H1 (cell line): Measurements from ENCODE around the gene ZNF91. TPM values are rescaled to one million over a fixed set of nuclear protein-coding genes. Genes with fewer than 3 reads are reported as not detected.

ENCODE experiments used
- CTCF ChIA-PET: fragments of 300-600 bp; sonication (Branson Sonifier 250); formaldehyde crosslinking; loops from one replicate; lab custom pipeline; 2021; ENCODE audit not compliant: partially characterized antibody; lab: Charles Lee
- POLR2A ChIA-PET: fragments of 300-600 bp; sonication (Branson Sonifier 250); formaldehyde crosslinking; loops from one replicate; lab custom pipeline; 2021; ENCODE audit warnings: inconsistent platforms; ENCODE audit not compliant: partially characterized antibody; lab: Charles Lee
- DNase-seq, 2 experiments: peaks; one replicate each; pipeline versions ENCODE4 v3.0.0 to v3.0.0-alpha.2; 2010 to 2022; ENCODE audit warnings: low spot score in 2 of 2, low read depth in 1 of 2, mixed read lengths in 1 of 2
- FAIRE-seq: peaks from 2 replicates; lab custom pipeline; 2011; peaks lifted over from hg19 to GRCh38; lab: Jason Lieb, UNC
- H2AFZ ChIP-seq: 2 replicates; pipeline ENCODE4 v1.8.1; 2012; ENCODE audit warnings: low read length, inconsistent platforms
- H2AK5ac ChIP-seq: 2 replicates; pipeline ENCODE4 v1.6.1; 2013; ENCODE audit warnings: low read depth, low read length
- H2BK120ac ChIP-seq: replicated peaks from 2 replicates; pipeline ENCODE3; 2013; ENCODE audit warnings: low read depth, low read length, inconsistent platforms
- H2BK12ac ChIP-seq: 2 replicates; pipeline ENCODE4 v1.6.1; 2013; ENCODE audit warnings: low read depth, low read length
- H2BK15ac ChIP-seq: 2 replicates; pipeline ENCODE4 v1.6.1; 2013; ENCODE audit warnings: low read length
- H2BK20ac ChIP-seq: 2 replicates; pipeline ENCODE4 v1.6.1; 2013; ENCODE audit warnings: low read length
- H2BK5ac ChIP-seq: 2 replicates; pipeline ENCODE4 v1.6.1; 2013; ENCODE audit warnings: low read depth, low read length
- H3K14ac ChIP-seq: 2 replicates; pipeline ENCODE4 v1.6.1; 2013; ENCODE audit warnings: inconsistent platforms; ENCODE audit not compliant: insufficient read length
- H3K18ac ChIP-seq: 2 replicates; pipeline ENCODE4 v1.6.1; 2013; ENCODE audit warnings: low read length; ENCODE audit errors: extremely low read depth
- H3K23ac ChIP-seq: 2 replicates; pipeline ENCODE4 v1.6.1; 2013; ENCODE audit warnings: inconsistent platforms; ENCODE audit not compliant: insufficient read length
- H3K23me2 ChIP-seq: 2 replicates; pipeline ENCODE4 v1.6.1; 2013; ENCODE audit warnings: low read depth, low read length
- H3K27ac ChIP-seq: 2 replicates; pipeline ENCODE4 v1.6.1; 2011; ENCODE audit warnings: low read depth, low read length, inconsistent platforms
- H3K27me3 ChIP-seq, 4 experiments: replicated peaks in 1 of 4; 1 replicate in 1 of 4; 2 replicates in 3 of 4; pipeline versions ENCODE4 v1.6.1 to v1.8.1; 2011 to 2013; ENCODE audit warnings: low read length in 3 of 4, mild to moderate bottlenecking in 3 of 4, inconsistent platforms in 2 of 4, mixed read lengths in 2 of 4, moderate library complexity in 1 of 4; ENCODE audit not compliant: control insufficient read depth in 3 of 4, insufficient read depth in 3 of 4; ENCODE audit errors: extremely low read depth in 1 of 4
- H3K36me3 ChIP-seq, 4 experiments: 2 replicates each; pipeline versions ENCODE4 v1.6.1 to v1.8.1; 2011 to 2013; ENCODE audit warnings: mild to moderate bottlenecking in 4 of 4, low read length in 3 of 4, moderate library complexity in 2 of 4, control low read depth in 1 of 4, inconsistent platforms in 1 of 4; ENCODE audit not compliant: insufficient read depth in 4 of 4, control insufficient read depth in 2 of 4
- H3K4ac ChIP-seq: replicated peaks from 2 replicates; pipeline ENCODE3; 2013; ENCODE audit warnings: low read length, low read depth, mixed read lengths, inconsistent platforms; ENCODE audit not compliant: insufficient read length
- H3K4me1 ChIP-seq, 4 experiments: replicated peaks in 1 of 4; 1 replicate in 1 of 4; 2 replicates in 3 of 4; pipeline versions ENCODE4 v1.6.1 to v1.8.1; 2011 to 2013; ENCODE audit warnings: low read length in 3 of 4, inconsistent platforms in 2 of 4, mixed read lengths in 1 of 4; ENCODE audit not compliant: insufficient read depth in 4 of 4, control insufficient read depth in 3 of 4
- H3K4me2 ChIP-seq, 2 experiments: 2 replicates each; pipeline versions ENCODE4 v1.6.1 to v1.8.1; 2011 to 2013; ENCODE audit warnings: low read depth in 2 of 2, low read length in 2 of 2, control low read depth in 1 of 2, inconsistent platforms in 1 of 2, mild to moderate bottlenecking in 1 of 2; ENCODE audit not compliant: insufficient read depth in 1 of 2
- H3K4me3 ChIP-seq, 4 experiments: fragments of 200-600, 300-600 bp in 1 of 4; sonication (generic), shearing (Covaris generic), sonication (Bioruptor Twin) in 1 of 4; 2 replicates each; pipeline versions ENCODE4 v1.5.1 to v1.8.1; 2011 to 2016; ENCODE audit warnings: low read length in 4 of 4, low read depth in 3 of 4, control low read depth in 2 of 4, inconsistent platforms in 2 of 4, mild to moderate bottlenecking in 2 of 4, mixed read lengths in 1 of 4, moderate library complexity in 1 of 4; ENCODE audit not compliant: insufficient read depth in 2 of 4; ENCODE audit errors: extremely low read depth in 1 of 4
- H3K56ac ChIP-seq: replicated peaks from 2 replicates; pipeline ENCODE3; 2013; ENCODE audit warnings: low read depth, mild to moderate bottlenecking, mixed read lengths, low read length, inconsistent platforms; ENCODE audit not compliant: insufficient read length
- H3K79me1 ChIP-seq: 2 replicates; pipeline ENCODE4 v1.6.1; 2013; ENCODE audit warnings: low read depth, low read length, control low read depth
- H3K79me2 ChIP-seq, 2 experiments: 2 replicates each; pipeline versions ENCODE4 v1.6.1 to v1.8.1; 2012 to 2013; ENCODE audit warnings: low read length in 2 of 2, mild to moderate bottlenecking in 2 of 2, inconsistent platforms in 1 of 2; ENCODE audit not compliant: insufficient read depth in 2 of 2, control insufficient read depth in 1 of 2
- H3K9ac ChIP-seq, 4 experiments: replicated peaks in 1 of 4; 1 replicate in 1 of 4; 2 replicates in 3 of 4; pipeline versions ENCODE4 v1.6.1 to v1.8.1; 2011 to 2013; ENCODE audit warnings: low read depth in 3 of 4, low read length in 3 of 4, control low read depth in 2 of 4, mild to moderate bottlenecking in 2 of 4, moderate library complexity in 2 of 4, inconsistent platforms in 1 of 4; ENCODE audit errors: extremely low read depth in 1 of 4
- H3K9me3 ChIP-seq, 2 experiments: 2 replicates each; pipeline versions ENCODE4 v1.6.1 to v1.8.1; 2012 to 2013; ENCODE audit warnings: mild to moderate bottlenecking in 2 of 2, moderate library complexity in 2 of 2, control low read depth in 1 of 2, inconsistent platforms in 1 of 2, low read depth in 1 of 2, low read length in 1 of 2, mixed read lengths in 1 of 2; ENCODE audit not compliant: insufficient read depth in 2 of 2
- H4K20me1 ChIP-seq, 2 experiments: replicated peaks in 1 of 2; 2 replicates each; pipeline versions ENCODE3 to v1.8.1; 2011 to 2013; ENCODE audit warnings: inconsistent platforms in 2 of 2, low read length in 2 of 2, mild to moderate bottlenecking in 1 of 2; ENCODE audit not compliant: insufficient read depth in 2 of 2, control insufficient read depth in 1 of 2
- H4K5ac ChIP-seq: 2 replicates; pipeline ENCODE4 v1.6.1; 2013; ENCODE audit warnings: low read length, low read depth, mixed read lengths, inconsistent platforms; ENCODE audit not compliant: insufficient read length
- H4K8ac ChIP-seq: 2 replicates; pipeline ENCODE4 v1.8.0; 2013; ENCODE audit warnings: mild to moderate bottlenecking, moderate library complexity, low read length, inconsistent platforms; ENCODE audit not compliant: insufficient read depth; ENCODE audit errors: extremely low read depth
- H4K91ac ChIP-seq: replicated peaks from 2 replicates; pipeline ENCODE3; 2013; ENCODE audit warnings: low read length, mixed read lengths, inconsistent platforms; ENCODE audit not compliant: insufficient read length
- BCL11A ChIP-seq, 2 experiments: IDR thresholded peaks; one replicate each; pipeline ENCODE4 v1.6.1; 2011; ENCODE audit warnings: low read depth in 2 of 2, low read length in 2 of 2, mild to moderate bottlenecking in 2 of 2
- CBX5 ChIP-seq: fragments of 300-800, 300-1000 bp; sonication (generic); IDR thresholded peaks from 2 replicates; pipeline ENCODE4 v1.7.1; 2016; ENCODE audit warnings: antibody characterized with exemption, low read length, low read depth
- CEBPB ChIP-seq: IDR thresholded peaks from 2 replicates; pipeline ENCODE4 v1.6.1; 2012; ENCODE audit warnings: low read depth, low read length
- GTF2F1 ChIP-seq: IDR thresholded peaks from 2 replicates; pipeline ENCODE4 v1.6.1; 2012; ENCODE audit warnings: low read depth, low read length, improper control_type of control experiment, borderline replicate concordance
- RNF2 ChIP-seq: fragments of 200-900, 300-1000 bp; sonication (generic); IDR thresholded peaks from 2 replicates; pipeline ENCODE4 v1.7.1; 2016; ENCODE audit warnings: borderline replicate concordance, low read depth, mild to moderate bottlenecking, antibody characterized with exemption, low read length; ENCODE audit not compliant: poor library complexity, severe bottlenecking; ENCODE audit errors: missing control alignments
- TAF1 ChIP-seq: IDR thresholded peaks from 2 replicates; pipeline ENCODE4 v1.6.1; 2011; ENCODE audit warnings: mild to moderate bottlenecking, low read depth, low read length
- WGBS, 2 experiments: shearing (Covaris generic) in 1 of 2; methylation state at CpG; one replicate each; pipeline versions ENCODE4 v1.1.6 to v1.1.7; 2013 to 2015; ENCODE audit warnings: low lambda C conversion rate in 2 of 2, mixed read lengths in 2 of 2, inconsistent platforms in 1 of 2, low coverage in 1 of 2, missing lambda C conversion rate in 1 of 2; ENCODE audit not compliant: insufficient replicate concordance in 2 of 2, insufficient coverage in 1 of 2, insufficient read length in 1 of 2; ENCODE audit errors: extremely low coverage in 1 of 2, missing lambda C conversion rate in 1 of 2; 5-methylcytosine and 5-hydroxymethylcytosine counted together
- polyA plus RNA-seq, 7 experiments: library from polyadenylated mRNA; depleted of rRNA in 3 of 7; stranded (reverse) in 5 of 7; unstranded in 2 of 7; fragments of >200 nt in 5 of 7; fragments of 200-250 nt in 2 of 7; gene quantifications; 1 replicate in 5 of 7; 2 replicates in 1 of 7; 4 replicates in 1 of 7; pipeline versions ENCODE4 v1.2.1 to v1.2.3, GENCODE V29; 2011 to 2013; ENCODE audit warnings: missing spikeins in 2 of 7, mixed read lengths in 2 of 7
- total RNA-seq: library from RNA; stranded (reverse); fragmentation: NEBNext Ultra II Directional; extraction: Animal tissue kit (Norgen Biotek cat#: 25700); gene quantifications from 2 replicates; pipeline ENCODE4 v1.2.1, GENCODE V29; 2021

ZNF91 gene
- total and polyA plus RNA-seq, 2 of the 8 experiments (the other 6 are each of a cell fraction or from before 2014, with no cell fraction given) = 16.5 to 35.1 TPM

- peaks cover 7 to 42% of the 10 kb centered on the region in 2 experiments for H3K79me2 ChIP-seq
Observed at GRCh38 chr19:23394511-23394910, 760 bp downstream of the ZNF91 start.

More at GRCh38 chr19:23394511-23394910, 760 bp downstream of the ZNF91 start:
- Histone ChIP-seq H2BK12ac (no peak overlapping the region; the same call in 1 of the 2 replicates), H4K5ac (no peak overlapping the region), H3K4me2 (peak overlapping the region; percentile 62 to 75), H3K79me1 (0 out of 2 replicates have a peak, but pooled peaks cover 3% of the 10 kb centered on the region), H4K91ac (no peak overlapping the region), H2AFZ (no peak overlapping the region), H3K27me3 (no peaks in the 10 kb centered on the region), H3K9me3 (no peaks in the 10 kb centered on the region), H3K9ac (peak overlapping the region; percentile 81 to 99 (median 97)), H3K14ac (no peak overlapping the region), H2BK15ac (no peak overlapping the region), H3K23me2 (no peaks in the 10 kb centered on the region; the same call in 1 of the 2 replicates), H4K8ac (no peak overlapping the region), H2BK120ac (no peak overlapping the region), H2BK5ac (no peak overlapping the region; the same call in 1 of the 2 replicates), H2BK20ac (no peak overlapping the region), H2AK5ac (no peak overlapping the region), H3K18ac (no peak overlapping the region), H3K27ac (peak overlapping the region; percentile 55; the same call in 1 of the 2 replicates), H3K4ac (no peak overlapping the region), H3K23ac (no peak overlapping the region), H3K56ac (no peak overlapping the region), H4K20me1 (no peaks in the 10 kb centered on the region), H3K36me3 (peaks cover 2 to 12% (median 7%) of the 10 kb centered on the region in 4 experiments; a peak in 6 of 8 replicates), H3K4me3 (peak overlapping the region; percentile 78 to 98 (median 90)), H3K4me1 (peaks cover 0 to 4% (median 3%) of the 10 kb centered on the region in 4 experiments; a peak in 4 of 7 replicates)
- ChIA-PET CTCF (interaction anchor here (1.6 kb wide), 1 partner anchor 9 kb away, joined by 4 read pairs; no protein-coding TSS in a partner anchor), POLR2A (interaction anchor here (0.7 to 9.8 kb wide), 9 partner anchors 10 to 520 kb away, joined by 3 to 116 read pairs (median 7); partner anchors contain the start of genes ZNF675, ZNF724 and ZNF726)
- WGBS, 2 experiments = 5% methylated on average over 11 of the region's 11 CpGs; no CpG with 5 or more reads in 1 of the 2 experiments
- TF ChIP-seq TAF1 = no peak
- TF ChIP-seq CBX5 = no peak
- no peak for TF ChIP-seq RNF2
- TF ChIP-seq GTF2F1 = no peak
- no peak for TF ChIP-seq BCL11A (IDR thresholded peaks at IDR 0.05; ENCODE audit: low read depth in 2 of 2, low read length in 2 of 2)
- no peak for TF ChIP-seq CEBPB
- no peak for FAIRE-seq
- no peak for DNase-seq
